Activated naive CD4-positive, alpha-beta T cell (primary cell): ENCODE measurements around the gene C16orf95.
"Not testable (repeated sequence)": the region's sequence is repeated elsewhere in the genome, so short reads cannot be mapped to it uniquely, and the experiment has no call there.

Source experiments
- DNase-seq, 4 experiments: peaks; one replicate each; lab custom pipeline; 2025; lab: John Stamatoyannopoulos, UW

C16orf95 gene

DNA sequence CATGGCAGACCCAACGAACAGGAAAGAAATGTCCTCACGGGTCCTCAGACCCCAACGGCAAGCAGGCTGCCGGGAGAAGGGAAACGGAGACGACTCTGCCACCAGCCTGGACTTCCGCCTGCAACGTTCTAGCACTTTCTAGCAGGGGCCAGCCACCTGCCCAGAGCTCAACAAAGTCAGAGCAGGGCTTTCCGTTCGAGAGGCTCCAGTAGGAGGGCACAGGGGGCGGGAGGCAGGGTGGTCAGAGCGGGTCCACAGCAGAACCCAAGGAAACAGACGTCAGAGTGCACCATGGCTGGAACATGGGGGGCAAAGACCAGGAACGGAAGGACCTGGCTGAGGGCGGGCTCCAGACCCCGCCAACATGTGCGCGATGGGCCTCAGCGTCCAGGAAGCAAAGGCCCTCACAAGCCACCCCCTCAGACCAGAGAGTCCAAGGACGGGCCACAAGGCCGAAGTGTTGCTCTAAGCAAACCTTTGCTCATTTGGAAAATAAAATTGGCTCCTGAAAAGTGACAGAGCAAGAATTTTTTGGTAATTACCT, 29.4 kb upstream of the C16orf95 start:
- DNase-seq: no peak

DNA sequence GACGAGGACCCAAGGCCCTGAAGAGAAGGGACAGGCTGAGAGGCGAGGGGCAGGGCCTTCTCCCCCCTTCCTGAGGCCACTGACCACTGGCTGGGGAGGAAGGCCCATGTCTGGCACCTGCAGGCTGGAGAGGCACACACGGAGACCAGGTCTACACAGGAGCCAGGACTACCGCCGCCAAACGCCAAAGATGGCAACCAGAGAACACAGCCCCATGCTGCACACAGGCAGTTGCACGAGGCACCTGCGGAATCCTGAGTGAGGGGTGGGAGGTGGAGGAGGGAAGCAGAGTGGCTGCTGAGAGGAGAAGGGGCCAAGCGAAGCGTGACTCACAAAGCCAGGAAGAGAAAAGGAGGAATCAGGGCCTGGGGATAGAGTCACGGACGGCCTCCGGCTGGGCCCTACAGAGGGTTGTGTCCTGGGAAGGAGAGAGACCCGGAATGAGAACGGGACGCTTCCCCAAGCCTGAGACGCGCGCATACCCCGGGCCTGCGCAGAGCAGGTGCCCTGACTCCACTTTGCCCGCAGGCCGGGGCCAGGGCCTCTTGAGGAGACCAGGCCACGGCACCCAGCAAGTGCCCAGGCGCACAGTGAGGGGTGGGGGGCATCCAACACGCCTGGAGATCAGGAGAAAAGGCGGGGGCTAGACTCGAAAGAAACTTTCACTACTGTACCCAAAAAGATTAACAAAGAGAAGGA, 28.7 kb upstream of the C16orf95 start:
- no peak for DNase-seq

DNA sequence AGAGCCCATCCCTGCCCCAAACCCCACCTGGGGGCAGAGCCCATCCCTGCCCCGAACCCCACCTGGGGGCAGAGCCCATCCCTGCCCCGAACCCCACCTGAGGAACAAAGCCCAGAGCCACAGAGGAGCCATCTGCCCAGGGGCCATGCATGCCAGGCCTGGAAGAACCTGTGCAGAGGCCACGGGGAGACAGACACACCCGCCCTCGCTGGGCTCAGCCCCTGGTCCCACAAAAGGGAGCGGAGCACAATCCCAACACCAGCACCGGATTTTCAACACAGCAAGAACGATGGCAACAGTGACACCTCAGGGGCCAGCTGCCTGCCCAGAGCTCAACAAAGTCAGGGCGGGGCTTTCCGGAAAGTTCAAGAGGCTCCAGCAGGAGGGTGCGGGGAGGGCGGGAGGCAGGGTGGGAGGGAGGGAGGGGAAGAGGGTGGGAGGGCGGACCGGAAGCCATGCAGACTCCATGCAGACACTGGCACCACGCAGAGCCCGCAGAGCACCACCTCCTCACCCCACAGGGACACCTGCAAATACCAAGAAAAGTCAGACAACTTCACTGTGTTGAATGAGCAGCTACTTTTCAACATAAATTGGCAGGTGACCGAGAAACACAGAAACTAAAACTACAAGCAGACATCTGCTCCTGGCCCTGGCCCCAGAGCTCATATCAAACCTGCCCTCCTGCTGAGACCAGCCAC, 27.9 kb upstream of the C16orf95 start:
- DNase-seq: peak in 1 of 4 experiments; percentile 43

GRCh38 chr16:87344165-87344930, 27.2 kb upstream of the C16orf95 start:
- no peak for DNase-seq

DNA sequence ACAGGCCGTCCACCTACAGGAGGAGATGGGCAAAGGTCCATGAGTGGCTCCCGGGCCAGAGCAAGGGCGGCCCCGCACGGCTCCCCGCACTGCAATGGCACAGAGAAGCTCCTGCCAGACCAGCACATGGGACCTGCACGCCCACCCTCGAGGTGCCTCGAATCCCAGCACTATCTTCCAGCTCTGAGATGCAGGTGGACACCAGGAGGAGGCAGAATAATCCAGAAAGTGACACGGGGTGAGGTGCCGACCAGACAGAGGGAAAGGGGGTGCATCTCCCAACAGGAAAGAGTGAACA, 26.5 kb upstream of the C16orf95 start:
- no peak for DNase-seq

- DNase-seq: no peak
Observed at GRCh38 chr16:87342978-87343752, 26.0 kb upstream of the C16orf95 start.

DNA sequence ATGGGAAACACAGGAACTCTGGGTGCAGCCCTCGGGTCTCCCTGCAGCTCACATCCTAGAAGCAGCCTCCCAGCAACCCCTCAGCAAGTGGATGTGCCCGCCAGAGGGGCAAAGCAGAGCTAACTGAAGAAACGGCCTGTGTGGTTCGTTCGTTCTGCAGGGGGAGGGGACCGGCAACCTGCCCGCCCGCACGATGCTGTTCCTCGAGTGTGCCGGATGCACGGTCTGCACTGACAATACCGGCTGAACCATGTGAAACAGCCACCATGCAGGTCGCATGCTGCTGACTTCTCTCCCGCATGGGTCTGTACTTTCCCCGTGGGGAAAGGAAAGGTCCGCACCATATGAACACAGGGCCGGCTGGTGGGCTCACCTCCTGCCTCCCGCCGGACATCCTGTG, 25.3 kb upstream of the C16orf95 start:
- DNase-seq: no peak

DNA sequence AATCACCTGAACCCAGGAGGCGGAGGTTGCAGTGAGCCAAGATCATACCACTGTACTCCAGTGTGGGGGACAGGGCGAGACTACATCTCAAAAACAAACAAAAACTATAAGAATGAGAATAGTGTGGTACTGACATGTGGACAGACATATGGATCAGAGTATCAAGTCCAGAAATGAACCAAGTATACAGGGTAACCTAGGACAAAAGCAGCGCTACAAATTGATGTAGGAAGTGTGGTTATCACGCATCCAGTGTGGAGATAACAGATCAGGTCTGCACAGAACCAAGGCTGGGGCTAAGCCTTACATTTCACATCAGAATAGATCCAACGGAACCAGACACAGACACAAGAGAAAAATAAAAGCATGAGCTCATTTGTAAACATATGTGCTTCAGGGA, 23.0 kb upstream of the C16orf95 start:
- no peak for DNase-seq

DNA sequence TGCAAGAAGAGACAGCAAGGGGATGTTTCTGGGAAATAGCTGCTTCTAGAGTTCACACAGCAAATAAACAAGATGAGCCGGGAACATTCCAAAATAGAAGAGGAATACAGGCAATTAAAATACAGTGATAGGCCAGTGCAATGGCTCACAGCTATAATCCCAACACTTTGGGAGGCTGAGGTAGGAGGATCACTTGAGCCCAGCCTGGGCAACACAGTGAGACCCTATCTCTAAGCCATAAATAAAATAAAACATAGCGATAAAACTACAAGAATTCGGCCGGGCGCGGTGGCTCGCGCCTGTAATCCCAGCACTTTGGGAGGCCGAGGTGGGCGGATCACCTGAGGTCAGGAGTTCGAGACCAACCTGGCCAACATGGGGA, 22.5 kb upstream of the C16orf95 start:
- DNase-seq: not testable (repeated sequence)

GRCh38 chr16:87339086-87339723, 22.0 kb upstream of the C16orf95 start:
- DNase-seq: no peak

DNA sequence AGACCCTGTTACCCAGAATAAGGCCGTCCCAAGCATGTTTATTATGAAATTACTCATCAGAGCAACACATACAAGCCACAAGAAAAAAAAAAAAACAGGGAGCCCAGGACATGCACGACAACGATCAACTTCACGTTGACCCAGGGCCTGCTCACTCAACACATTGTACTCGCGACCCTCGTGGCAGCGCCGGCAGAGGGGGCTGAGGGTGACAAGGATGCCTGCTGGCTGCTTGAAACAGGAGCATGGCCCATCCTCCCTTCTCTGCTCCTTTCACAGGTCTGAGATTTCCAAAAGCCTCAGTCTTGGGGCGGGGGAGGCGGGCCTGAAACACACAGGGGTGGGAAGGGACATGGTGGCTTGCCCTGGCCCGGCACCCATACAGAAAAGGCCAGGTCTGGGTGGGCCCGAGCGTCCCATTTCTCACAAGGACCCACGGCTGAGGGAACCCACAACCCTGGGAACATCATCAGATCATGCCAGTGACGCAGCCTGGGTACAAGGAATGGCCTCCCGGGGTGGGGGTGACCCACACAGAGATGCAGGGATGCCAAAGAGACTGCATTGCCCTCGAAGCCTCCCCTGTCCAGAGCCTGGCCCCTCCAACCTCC, 21.1 kb upstream of the C16orf95 start:
- no peak for DNase-seq

GRCh38 chr16:87337262-87337771, 20.1 kb upstream of the C16orf95 start:
- DNase-seq: no peak

DNA sequence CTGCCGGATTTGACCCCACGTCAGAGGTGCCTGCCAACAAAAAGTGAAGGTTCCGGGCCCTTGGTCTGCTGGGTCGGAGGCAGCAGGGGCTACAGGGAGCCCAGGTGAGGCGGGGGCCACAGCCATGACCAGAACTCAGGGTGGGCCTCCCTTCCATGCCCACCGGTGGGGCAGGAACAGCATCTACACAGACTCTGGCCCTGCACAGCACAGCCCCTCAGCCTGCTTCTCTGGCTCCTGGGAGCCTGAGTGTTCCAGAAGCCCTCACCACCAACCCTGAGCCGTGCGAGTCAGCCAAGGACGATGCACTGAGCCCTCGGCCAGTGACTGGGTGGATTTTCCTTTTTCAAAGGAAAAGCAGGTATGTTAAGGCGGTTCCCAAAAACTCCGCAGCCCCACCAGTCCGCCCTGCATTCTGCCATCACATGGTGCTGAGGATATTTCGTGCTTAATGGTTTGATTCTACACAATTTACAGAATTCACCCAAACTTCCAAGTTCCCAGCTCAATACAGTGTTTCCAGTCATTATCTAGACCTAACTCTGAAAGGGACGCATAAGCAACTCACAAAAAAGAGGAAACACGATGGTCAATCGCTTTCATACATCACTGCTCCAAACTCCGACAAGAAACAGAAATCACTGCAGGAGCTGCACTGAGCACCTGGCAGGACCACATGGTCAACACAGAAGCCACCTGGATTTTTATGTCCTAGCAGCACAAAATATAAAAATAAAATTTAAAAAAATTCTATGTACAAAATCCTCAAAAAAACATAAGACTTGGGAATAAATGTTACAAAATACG, 19.4 kb upstream of the C16orf95 start:
- no peak for DNase-seq

- no peak for DNase-seq
Observed at GRCh38 chr16:87335625-87336433, 18.6 kb upstream of the C16orf95 start.

DNA sequence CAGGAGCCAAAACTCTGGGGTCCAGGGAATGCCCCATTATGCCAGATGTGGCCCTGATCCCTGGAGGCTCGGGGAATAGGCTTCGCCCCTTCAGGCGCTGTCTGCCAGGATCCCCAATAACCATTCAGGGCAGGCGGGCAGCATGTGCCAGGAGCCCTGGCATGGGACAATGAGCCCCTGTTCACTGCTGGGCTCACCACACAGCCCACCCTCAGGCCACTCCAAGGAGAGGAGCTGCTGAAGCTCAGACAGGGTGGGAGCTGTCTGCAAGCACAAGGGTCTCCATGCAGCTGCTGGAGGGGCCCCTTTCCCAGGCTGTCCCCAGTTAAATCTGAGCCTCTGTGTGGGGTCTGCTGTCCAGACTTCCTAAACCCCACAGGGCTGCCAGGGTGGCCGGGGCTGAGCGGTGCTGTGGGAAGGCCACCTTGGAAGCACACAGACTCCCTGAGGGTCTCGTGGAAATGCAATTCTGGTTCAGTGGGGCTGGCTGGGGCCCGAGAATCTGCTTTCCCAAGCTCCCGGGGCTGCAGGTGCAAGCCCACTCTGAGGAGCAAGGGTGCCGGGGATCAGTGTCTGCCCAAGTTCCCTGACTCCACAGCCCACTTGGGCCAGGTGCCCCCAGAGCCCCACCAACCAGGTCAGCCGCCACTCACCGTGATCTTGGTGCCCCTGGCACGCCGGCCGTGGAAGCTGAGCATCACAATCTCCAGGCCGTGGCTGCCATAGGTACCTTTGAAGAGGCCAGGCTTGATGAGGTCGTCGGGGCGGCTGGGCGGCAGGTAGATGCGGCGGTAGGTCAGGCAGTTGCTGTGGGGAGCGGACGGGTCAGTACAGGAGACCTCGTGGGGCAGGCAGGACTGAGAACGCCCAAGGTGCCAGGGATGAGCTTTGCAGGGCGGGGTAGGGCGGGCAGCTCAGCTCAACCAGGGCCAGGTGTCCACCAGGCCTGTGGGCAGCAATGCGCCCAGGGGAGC, 17.7 kb upstream of the C16orf95 start:
- no peak for DNase-seq

DNA sequence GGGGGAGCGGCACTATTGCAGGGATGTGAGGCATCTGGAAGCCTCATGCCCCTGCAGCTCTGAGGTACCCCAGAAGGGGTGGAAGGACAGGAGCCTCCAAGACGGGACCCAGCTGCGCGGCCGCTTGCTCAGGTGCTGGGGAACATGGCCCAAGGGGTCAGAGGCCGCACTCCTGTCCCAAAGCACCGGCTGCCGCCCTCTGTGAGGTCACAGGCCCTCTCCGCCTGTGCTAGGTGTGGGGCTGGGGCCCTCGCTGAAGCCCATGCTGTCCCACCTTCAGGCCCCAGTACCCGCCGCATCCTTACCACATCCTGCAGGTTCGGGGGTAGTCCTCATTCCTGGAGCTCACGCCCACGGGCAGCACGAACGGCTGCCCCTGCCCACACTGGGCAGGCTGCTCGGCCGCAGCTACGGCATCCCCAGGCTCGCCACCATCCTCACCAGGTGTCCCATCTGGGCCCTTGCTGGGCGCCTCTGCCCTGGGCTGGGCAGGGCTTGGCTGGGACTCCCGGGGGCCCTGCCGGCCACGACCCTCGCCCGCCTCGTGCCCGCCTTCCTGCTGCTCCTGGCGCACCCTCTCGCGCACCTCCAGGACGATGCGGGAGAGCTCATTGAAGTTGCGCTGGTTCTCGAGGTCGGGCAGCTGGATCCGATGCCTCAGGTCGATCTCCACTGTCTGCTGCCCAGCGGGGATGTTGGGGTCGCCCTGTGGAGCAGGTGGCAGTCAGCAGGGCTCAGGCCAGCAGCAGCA, 16.6 kb upstream of the C16orf95 start:
- no peak for DNase-seq

DNA sequence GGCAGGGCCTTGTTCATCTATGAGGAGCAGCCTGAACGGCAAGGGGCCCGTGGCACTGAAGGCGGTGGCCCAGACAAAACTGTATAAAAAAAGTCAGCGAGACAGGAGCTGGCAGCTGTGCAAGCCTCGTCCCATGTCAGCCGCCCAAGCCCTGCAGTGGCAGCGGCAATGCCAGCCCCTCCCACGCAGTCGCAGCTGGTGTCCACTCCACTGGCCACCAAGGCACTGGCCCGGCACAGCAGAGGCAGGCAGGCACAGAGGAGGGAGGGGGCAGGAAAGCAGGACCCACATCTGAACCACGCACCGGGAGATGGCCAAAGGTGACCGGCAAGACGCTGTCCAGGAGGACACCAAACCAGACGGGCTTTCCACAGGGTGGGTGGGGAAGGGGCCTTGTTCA, 15.9 kb upstream of the C16orf95 start:
- no peak for DNase-seq
